ENCODE results near the gene NPAS3.

NPAS3 gene

GRCh38 chr14:32940711-32941667 is 2.3 kb downstream of the NPAS3 start:
- no peak for DNase-seq

DNA sequence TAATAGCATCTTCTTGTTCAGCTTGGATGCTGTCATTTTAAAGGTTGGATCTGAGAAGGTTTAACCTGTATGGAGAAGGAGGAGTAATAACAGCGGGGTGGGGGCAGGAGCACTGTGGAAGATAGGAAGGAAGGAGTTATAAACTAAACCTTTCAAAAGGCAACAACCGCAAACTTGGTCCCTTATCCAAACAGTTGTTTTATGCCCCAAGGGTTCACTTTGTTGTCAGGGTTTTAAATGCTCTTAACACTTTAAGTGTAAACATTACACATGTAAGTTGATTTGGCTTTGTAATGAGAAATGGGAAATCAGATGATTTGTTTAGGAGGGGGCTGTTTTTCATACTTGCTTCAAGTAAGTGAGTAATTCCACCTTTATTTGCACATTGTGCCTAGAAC is 3.0 kb downstream of the NPAS3 start:
- DNase-seq: no peak

DNA sequence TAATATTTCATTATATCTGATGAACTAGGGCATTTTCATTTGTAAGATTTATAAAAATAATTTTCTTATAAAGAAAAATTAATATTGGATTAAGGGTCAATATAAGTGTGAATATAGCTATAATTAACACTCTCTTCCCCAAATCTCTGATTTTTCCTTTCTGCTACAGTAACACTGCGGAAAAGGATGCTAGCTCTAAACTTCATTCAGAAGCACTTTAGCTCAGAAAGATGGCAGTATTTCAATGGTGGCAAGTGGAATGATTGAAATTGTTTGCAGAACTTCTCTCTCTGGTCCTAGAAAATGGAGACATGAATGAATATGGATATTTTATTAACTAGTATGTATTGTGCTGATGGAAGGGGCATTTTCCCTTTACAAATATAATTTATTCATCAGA is 8.4 kb downstream of the NPAS3 start:
- no peak for DNase-seq

- DNase-seq: no peak
These were observed 9.1 kb downstream of the NPAS3 start for GRCh38 chr14:32947792-32948191.

- DNase-seq: no peak
These were observed 11.9 kb downstream of the NPAS3 start for GRCh38 chr14:32950584-32950983.

- no peak for DNase-seq
These were observed 28.7 kb downstream of the NPAS3 start for GRCh38 chr14:32967421-32967820.

DNA sequence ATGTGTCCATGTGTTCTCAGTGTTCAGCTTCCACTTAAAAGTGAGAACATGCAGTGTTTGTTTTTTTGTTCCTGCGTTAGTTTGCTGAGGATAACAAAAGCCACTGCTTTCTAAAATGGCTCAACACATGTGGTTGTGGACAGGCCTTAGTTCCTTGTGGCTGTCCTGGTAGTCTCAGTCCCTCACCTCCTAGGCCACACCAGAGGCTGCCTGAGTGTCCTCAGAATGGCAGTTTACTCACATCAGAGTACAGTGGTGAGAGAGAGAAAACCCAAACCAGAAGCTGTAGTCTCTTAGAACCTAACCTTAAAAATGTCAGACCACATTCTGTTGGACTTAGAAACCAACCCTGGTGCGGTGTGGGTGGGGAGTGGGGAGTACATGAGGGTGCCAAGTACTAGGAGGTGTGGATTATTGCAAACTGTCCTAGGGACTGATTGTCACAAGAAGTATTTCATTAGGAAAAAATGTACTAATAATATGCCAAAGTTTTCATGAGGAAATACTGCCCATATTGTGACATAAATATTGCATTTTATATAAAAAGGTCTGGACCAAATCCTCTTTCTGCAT is 30.4 kb downstream of the NPAS3 start:
- no peak for DNase-seq

GRCh38 chr14:32977913-32978312 is 39.2 kb downstream of the NPAS3 start:
- no peak for DNase-seq

- DNase-seq: no peak
These were observed 40.1 kb downstream of the NPAS3 start for GRCh38 chr14:32978691-32979255.

GRCh38 chr14:32980178-32980901 is 41.7 kb downstream of the NPAS3 start:
- no peak for DNase-seq

DNA sequence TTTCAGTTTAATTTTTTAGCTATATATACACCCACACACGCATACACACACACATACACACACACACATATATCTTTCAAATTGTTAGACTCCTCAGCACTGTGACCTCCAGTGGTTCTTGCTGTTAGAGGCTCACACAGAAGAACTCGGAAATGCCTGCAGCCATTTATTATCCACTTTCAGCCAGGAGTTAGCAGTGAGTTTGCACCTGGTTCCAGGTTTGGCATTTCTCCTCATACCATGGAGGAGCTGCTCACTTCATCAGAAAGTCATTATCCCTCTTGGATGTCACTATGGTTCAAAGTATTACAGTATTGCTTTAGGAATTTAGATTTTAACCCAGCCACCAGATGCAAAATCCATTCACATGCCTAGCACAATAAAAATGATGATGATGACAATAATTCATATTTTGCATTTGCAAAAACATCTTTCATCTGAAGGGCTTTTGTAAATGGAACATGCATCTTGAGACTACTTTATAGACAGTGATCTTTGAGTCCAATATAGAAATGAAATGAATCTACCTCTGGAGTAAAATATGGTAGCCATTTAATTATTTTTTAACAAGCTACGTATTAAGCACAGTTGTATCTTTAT is 42.3 kb downstream of the NPAS3 start:
- DNase-seq: no peak

DNA sequence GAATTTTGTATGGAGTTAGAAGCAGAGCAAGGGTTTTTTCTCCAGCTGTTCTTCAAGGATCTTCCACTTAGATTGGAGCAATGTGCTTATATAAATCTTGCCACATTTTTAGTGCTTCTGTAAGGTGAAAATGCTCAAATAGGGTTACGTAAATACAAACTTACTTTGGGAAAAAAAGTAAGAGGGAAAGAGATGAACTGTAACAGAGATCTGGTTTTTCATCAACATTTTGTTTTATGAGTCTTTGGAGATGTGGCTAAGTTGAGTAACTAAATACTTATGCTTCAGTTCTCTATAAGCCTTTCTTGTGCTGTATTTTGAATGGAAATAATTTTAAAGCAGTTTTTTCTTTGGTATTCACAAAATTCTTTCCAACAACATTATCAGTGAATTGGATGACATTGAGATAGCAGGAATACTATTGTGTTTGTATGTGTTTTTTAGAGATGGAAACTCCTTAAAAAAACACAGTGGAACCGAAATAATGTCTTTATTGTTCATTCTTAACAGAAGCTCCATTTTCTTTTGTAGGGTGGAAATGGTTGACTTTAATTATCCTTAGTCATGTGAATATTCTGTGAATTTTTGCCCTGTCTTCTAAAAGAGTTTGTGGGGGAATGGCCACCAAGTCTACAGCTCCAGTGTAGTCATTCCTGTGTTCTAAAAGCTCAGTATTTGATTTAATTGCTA is 45.7 kb downstream of the NPAS3 start:
- no peak for DNase-seq

DNA sequence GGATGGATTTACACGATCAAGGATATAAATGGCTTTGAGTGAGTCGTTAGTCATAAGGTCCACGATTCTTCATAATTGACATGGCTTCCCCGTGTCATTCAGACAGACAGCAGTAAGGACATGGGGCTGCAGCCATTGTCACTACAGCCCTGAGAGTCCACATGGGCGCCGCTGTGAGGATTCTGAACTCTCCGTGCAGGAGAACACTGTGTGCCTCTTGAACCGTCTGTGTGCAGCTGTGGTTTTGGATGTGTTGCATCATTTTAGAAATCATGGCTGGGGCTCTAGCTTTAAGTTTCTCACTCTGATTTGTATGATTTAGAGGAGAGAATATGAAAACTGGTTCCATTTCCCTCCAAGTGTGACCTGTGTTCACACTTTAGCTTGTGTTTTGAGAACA is 47.2 kb downstream of the NPAS3 start:
- DNase-seq: no peak

DNA sequence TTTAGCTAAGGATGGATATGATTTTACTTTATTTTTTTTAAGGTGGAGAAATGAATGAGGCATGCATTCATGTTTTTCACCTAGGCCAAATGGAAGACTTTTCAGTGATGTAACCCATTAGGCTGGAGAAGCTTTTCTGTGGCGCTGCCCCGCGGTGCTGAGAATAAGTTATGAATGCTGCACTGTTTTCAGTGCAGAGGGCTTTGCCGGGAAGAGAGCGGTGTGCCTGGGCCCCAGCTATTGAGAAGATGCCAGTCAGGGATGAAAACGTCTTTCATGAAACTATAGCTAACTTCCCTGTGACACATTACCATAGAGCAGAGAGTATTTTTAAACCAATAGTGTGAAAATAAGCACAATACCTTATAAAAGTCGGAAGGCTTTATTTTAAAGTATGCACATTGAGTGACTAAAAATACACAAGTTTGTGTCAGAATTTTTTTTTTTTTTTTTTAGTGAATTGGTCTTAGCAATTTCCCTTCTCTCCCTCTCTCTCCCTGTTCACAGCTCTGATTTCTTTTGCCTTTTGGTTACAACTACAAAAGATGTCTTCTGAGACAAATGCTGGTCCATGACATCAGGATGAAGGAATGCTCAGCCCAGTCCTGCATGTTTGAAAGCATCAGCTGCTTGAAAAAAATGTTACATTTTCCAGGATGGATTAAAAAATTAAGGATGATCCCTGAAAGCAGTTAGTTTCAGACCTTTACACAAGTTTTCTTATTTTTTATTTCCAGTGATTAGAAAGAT is 48.3 kb downstream of the NPAS3 start:
- no peak for DNase-seq

DNA sequence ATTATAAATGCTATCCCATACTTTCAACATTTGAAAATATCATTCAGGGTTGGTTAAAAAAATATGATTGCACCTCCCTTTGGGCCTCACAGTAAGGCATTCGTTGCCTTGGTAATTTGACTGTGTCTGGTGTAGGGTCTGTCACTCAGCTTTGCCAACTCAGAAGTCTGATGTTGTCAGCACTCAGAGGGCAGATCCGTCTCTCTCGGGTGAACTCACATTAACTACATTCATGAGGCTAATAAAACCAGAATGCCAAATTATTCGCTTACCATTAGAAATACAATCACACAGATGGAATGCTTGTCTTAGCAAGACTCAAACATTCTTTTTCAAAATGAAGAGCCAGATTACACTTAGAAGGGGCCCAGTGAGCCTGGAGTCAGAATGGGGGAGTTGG is 53.0 kb downstream of the NPAS3 start:
- no peak for DNase-seq

DNA sequence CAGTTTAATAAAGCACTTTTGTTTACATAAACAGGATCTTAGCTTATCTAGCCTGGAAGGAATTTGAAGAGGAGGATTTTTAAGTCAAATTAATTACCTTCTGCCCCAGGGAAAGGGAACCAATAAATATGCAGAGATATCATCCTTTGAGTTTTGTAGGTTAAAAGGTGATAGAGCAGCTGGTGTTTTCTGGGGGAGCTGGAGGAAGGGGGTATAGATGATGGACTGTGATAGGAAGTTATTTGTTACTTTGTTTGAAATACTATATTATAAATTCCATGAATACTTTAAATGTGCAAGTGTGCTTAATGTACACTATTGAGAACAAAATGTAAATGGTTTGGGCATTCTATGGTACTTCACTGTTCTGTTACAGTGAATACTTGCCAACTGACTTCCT is 55.2 kb downstream of the NPAS3 start:
- no peak for DNase-seq

DNA sequence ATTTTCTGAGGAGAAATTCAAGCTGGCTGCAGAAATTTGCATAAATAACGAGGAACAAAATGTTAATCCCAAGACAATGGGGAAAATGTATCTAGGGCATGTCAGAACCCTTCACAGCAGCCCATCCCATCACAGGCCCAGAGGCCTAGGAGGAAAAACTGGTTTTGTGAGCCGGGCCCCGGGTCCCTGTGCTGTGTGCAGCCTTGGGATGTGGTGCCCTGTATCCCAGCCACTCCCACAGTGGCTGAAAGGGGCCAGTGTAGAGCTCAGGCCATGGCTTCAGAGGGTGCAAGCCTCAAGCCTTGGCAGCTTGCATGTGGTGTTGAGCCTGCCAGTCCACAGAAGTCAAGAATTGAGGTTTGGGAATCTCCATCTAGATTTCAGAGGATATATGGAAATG is 57.7 kb downstream of the NPAS3 start:
- no peak for DNase-seq

- DNase-seq: no peak
These were observed 59.8 kb downstream of the NPAS3 start for GRCh38 chr14:32998433-32998832.

GRCh38 chr14:33009673-33010072 is 71.0 kb downstream of the NPAS3 start:
- no peak for DNase-seq

DNA sequence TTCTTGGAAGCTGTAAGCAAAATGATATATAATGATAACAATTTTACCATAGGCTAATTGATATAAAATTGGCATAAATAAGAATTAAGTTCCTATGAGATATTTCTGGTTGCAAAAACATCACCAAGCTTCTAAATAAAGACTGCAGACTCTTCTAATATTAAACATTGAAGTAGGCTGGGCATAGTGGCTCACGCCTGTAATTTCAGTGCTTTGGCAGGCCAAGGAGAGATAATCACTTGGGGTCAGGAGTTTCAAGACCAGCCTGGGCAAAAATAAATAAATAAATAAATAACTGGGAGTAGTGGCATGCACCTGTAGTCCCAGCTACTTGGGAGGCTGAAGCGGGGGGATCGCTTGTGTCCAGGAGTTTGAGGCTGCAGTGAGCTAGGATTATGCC is 71.8 kb downstream of the NPAS3 start:
- DNase-seq: no peak

- DNase-seq: no peak
These were observed 76.0 kb downstream of the NPAS3 start for GRCh38 chr14:33014710-33015109.

GRCh38 chr14:33016613-33017012 is 77.9 kb downstream of the NPAS3 start:
- DNase-seq: no peak
